ENCODE data around the gene TMEM212. TPM values are rescaled to one million over a fixed set of nuclear protein-coding genes. Genes with fewer than 3 reads are reported as not detected.

The TMEM212 gene
- total and polyA plus RNA-seq, 12 donors = 0.06 TPM; not detected in 11

- WGBS, 4 donors = 61 to 91% (median 81%) methylated on average over 3 of the region's 3 CpGs
- no peaks in the 10 kb centered on the region for H3K27me3 ChIP-seq
- H3K36me3 ChIP-seq (replicated peaks in 1 of 2) = no peaks in the 10 kb centered on the region
- TF ChIP-seq CTCF (IDR thresholded peaks at IDR 0.05) (no peak), POLR2A (IDR thresholded peaks at IDR 0.05) (no peak)
- no peak for DNase-seq
- no peak overlapping the region for H3K27ac ChIP-seq
- intact Hi-C loops (cut with DNase I) = no loop called here
- H3K4me3 ChIP-seq = no peak overlapping the region
- H3K9me3 ChIP-seq (replicated peaks in 1 of 3) = no peaks in the 10 kb centered on the region
- H3K4me1 ChIP-seq (replicated peaks in 1 of 2) = peaks cover 0 to 12% of the 10 kb centered on the region in 2 donors
Measured at GRCh38 chr3:171847595-171848259, 4.6 kb downstream of the TMEM212 start.

DNA sequence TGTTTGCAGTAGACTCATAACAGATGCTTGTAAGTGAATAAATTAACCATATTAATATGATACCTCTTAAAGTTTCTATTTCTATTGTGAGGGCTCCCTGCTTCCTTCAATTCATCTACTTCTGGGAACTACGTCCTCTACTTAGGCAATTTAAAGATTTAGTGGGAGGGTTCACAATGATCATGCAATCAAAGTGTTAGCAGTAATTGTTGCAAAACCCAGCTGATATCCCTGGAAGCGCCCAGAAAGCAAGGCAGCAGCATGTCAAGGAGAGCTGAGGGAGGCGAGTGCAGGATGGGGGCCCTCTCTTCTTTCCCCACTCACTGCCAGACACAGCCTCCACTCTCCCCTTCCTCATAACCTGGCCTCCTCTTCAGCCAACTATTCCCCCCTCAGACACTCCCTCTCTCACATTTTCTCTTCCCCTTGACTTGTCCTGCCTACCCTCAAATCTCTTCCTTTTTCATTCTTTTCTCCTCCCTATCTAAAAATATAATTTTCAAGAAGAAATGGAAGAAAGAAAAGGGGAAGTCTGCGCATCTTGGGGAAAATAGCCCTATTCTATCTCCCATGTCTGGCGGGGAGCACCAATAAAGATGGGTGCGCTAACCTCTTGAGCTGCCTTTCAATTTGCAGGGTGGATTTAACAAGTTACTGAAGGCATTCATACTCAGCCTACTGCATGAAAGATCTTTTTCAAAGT is 6.6 kb downstream of the TMEM212 start:
- intact Hi-C loops (cut with DNase I) = no loop called here
- H3K9me3 ChIP-seq (replicated peaks in 1 of 3) = peaks cover 0 to 8% (median 0%) of the 10 kb centered on the region in 3 donors
- H3K27me3 ChIP-seq = no peaks in the 10 kb centered on the region
- 85 to 88% (median 87%) methylated on average over 6 of the region's 6 CpGs for WGBS, 4 donors
- H3K27ac ChIP-seq = no peak overlapping the region
- TF ChIP-seq POLR2A (IDR thresholded peaks at IDR 0.05) (no peak), CTCF (IDR thresholded peaks at IDR 0.05) (no peak)
- no peak for DNase-seq
- peaks cover 0 to 12% of the 10 kb centered on the region in 2 donors for H3K4me1 ChIP-seq (replicated peaks in 1 of 2)
- no peak overlapping the region for H3K4me3 ChIP-seq
- no peaks in the 10 kb centered on the region for H3K36me3 ChIP-seq (replicated peaks in 1 of 2)

DNA sequence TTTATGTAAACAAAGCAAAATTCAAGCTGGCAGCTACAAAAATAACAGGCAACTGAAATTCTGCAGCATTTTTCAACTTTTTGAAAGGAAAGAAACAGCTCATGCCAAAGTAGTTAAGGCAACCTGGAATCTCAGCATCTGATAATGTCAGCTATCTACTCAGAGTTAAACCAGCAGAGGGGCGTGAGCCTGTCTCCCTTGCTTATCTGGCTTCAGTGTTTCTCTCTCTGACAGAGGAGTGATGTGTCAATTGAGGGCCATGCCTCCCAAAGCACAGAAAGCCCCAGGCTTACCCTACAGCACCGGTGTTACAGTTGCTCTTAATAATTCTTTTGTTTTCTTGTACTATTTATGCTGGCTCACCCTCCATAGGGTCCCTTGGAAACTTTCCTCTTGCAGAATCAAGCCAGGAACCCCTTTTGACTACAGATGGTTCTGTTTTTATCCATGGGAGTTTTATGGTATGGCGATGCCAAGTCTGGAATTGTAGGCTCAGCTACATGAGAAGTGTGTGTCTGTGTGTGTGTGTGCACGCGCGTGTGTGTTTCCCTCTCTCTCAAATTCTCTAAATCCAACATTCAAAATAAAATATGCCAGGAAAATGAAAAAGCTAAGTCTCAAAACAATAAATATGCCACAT is 7.3 kb downstream of the TMEM212 start:
- no peak for DNase-seq
- Histone ChIP-seq H3K27ac (no peak overlapping the region), H3K27me3 (no peaks in the 10 kb centered on the region), H3K4me1 (replicated peaks in 1 of 2) (peaks cover 0 to 12% of the 10 kb centered on the region in 2 donors), H3K4me3 (no peak overlapping the region), H3K36me3 (replicated peaks in 1 of 2) (no peaks in the 10 kb centered on the region), H3K9me3 (replicated peaks in 1 of 3) (peaks cover 0 to 15% (median 0%) of the 10 kb centered on the region in 3 donors)
- intact Hi-C loops (cut with DNase I) = no loop called here
- TF ChIP-seq POLR2A (IDR thresholded peaks at IDR 0.05) (no peak), CTCF (IDR thresholded peaks at IDR 0.05) (no peak)
- WGBS, 4 donors = 80 to 86% (median 82%) methylated on average over 6 of the region's 6 CpGs

DNA sequence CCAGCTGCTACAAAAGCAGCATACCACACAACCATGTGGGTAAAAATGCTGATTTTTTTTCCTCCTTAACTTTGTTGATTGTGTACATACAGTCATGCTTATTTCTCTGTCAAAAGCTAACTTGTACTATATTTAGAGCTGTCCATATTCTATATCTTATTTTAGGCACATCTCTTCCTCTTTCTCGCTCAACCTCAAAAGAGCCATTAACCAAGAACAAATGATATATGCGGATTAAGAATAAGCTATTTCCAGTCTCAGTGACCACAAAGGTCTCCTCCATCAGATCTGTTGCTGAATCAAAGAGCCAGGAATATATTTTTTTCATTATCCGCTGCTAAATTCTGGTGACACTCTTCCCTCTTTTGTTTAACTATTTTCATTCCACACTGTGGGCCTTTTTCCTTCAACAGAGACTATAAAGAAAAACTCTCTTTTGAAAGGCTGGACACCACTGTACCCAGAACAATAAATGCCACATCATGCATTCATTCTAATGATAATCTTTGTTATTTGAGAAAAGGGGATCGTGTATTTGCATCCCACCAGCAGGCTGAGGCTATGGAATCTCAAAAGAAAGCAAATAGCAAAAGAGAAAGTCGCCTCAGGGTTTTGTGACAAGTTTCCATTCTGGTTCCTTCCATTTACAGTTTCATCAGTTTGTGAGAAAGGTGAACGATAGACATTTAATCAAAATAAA is 8.0 kb downstream of the TMEM212 start:
- H3K36me3 ChIP-seq (replicated peaks in 1 of 2) = no peaks in the 10 kb centered on the region
- TF ChIP-seq POLR2A (IDR thresholded peaks at IDR 0.05) (no peak), CTCF (IDR thresholded peaks at IDR 0.05) (no peak)
- peaks cover 0 to 18% (median 0%) of the 10 kb centered on the region in 3 donors for H3K9me3 ChIP-seq (replicated peaks in 1 of 3)
- no peak overlapping the region for H3K4me3 ChIP-seq
- intact Hi-C loops (cut with DNase I) = no loop called here
- no peak for DNase-seq
- peaks cover 0 to 12% of the 10 kb centered on the region in 2 donors for H3K4me1 ChIP-seq (replicated peaks in 1 of 2)
- H3K27me3 ChIP-seq = no peaks in the 10 kb centered on the region
- 71 to 77% (median 75%) methylated on average over 6 of the region's 6 CpGs for WGBS, 4 donors
- peak overlapping the region in 2 of 5 donors; percentile 3 to 19 for H3K27ac ChIP-seq

Data from adrenal gland (tissue), 12 donors.